Keratinocyte (primary cell): ENCODE measurements around the gene ARMH3. TPM values are rescaled to one million over a fixed set of nuclear protein-coding genes. Genes with fewer than 3 reads are reported as not detected.

Source experiments
- DNase-seq: peaks from one replicate; pipeline ENCODE4 v3.0.0-alpha.2; 2011; ENCODE audit warnings: low read depth, missing footprints, low spot score
- FAIRE-seq: peaks from 2 replicates; lab custom pipeline; 2011; peaks lifted over from hg19 to GRCh38; lab: Jason Lieb, UNC
- H2AFZ ChIP-seq: 2 replicates; pipeline ENCODE4 v1.6.0; 2012; ENCODE audit warnings: low read length, control low read depth, inconsistent platforms; ENCODE audit not compliant: control insufficient read depth
- H3K27ac ChIP-seq: 2 replicates; pipeline ENCODE4 v1.5.1; 2011; ENCODE audit warnings: low read length; ENCODE audit not compliant: control insufficient read depth, insufficient read depth
- H3K27me3 ChIP-seq: 3 replicates; pipeline ENCODE4 v1.6.0; 2011; ENCODE audit warnings: low read length; ENCODE audit not compliant: control insufficient read depth, insufficient read depth; ENCODE audit errors: extremely low read depth
- H3K36me3 ChIP-seq, 2 experiments: 2 replicates in 1 of 2; 3 replicates in 1 of 2; pipeline ENCODE4 v1.5.1; 2011; ENCODE audit warnings: low read length in 2 of 2, mild to moderate bottlenecking in 1 of 2; ENCODE audit not compliant: control insufficient read depth in 2 of 2, insufficient read depth in 2 of 2; ENCODE audit errors: extremely low read depth in 1 of 2
- H3K4me1 ChIP-seq: 3 replicates; pipeline ENCODE4 v1.5.1; 2011; ENCODE audit warnings: low read length; ENCODE audit not compliant: control insufficient read depth, insufficient read depth; ENCODE audit errors: extremely low read depth
- H3K4me2 ChIP-seq: 3 replicates; pipeline ENCODE4 v1.6.0; 2011; ENCODE audit warnings: low read depth, low read length; ENCODE audit not compliant: control insufficient read depth, insufficient read depth; ENCODE audit errors: extremely low read depth
- H3K4me3 ChIP-seq, 3 experiments: fragments of 200-600 bp in 1 of 3; sonication (generic) in 1 of 3; 2 replicates in 2 of 3; 3 replicates in 1 of 3; pipeline ENCODE4 v1.5.1; 2011 to 2016; ENCODE audit warnings: low read length in 3 of 3, mild to moderate bottlenecking in 3 of 3, control low read depth in 2 of 3, inconsistent platforms in 1 of 3, low read depth in 1 of 3, mixed read lengths in 1 of 3, mixed run types in 1 of 3, moderate library complexity in 1 of 3; ENCODE audit not compliant: control insufficient read depth in 2 of 3, insufficient read depth in 2 of 3; ENCODE audit errors: extremely low read depth in 1 of 3
- H3K79me2 ChIP-seq: 2 replicates; pipeline ENCODE4 v1.6.0; 2012; ENCODE audit warnings: low read length; ENCODE audit not compliant: control insufficient read depth, insufficient read depth
- H3K9ac ChIP-seq: 3 replicates; pipeline ENCODE4 v1.6.0; 2011; ENCODE audit warnings: low read length; ENCODE audit not compliant: control insufficient read depth, insufficient read depth; ENCODE audit errors: extremely low read depth
- H3K9me1 ChIP-seq: 3 replicates; pipeline ENCODE4 v1.6.0; 2011; ENCODE audit warnings: low read length; ENCODE audit not compliant: control insufficient read depth, insufficient read depth; ENCODE audit errors: extremely low read depth
- H3K9me3 ChIP-seq: 2 replicates; pipeline ENCODE4 v1.5.1; 2012; ENCODE audit warnings: low read depth, low read length; ENCODE audit not compliant: control insufficient read depth
- H4K20me1 ChIP-seq: 3 replicates; pipeline ENCODE4 v1.6.0; 2011; ENCODE audit warnings: low read length; ENCODE audit not compliant: control insufficient read depth, insufficient read depth; ENCODE audit errors: extremely low read depth
- EZH2 ChIP-seq: IDR thresholded peaks from one replicate; pipeline ENCODE4 v1.6.1; 2012; ENCODE audit warnings: inconsistent platforms, mild to moderate bottlenecking, low read length, moderate library complexity
- dilution Hi-C: fragments of 300-500 bp; cut with MboI; formaldehyde crosslinking; loops from one replicate; pipeline ENCODE4 v1.7.0; 2020; ENCODE audit warnings: low sequenced_read_pairs; ENCODE audit not compliant: extremely low pct_ligation_motif_present
- polyA plus RNA-seq, 5 experiments: library from polyadenylated mRNA; depleted of rRNA in 3 of 5; stranded (reverse) in 3 of 5; stranded (forward) in 1 of 5; unstranded in 1 of 5; fragments of >200 nt; gene quantifications; 1 replicate in 1 of 5; 2 replicates in 3 of 5; 3 replicates in 1 of 5; pipeline versions ENCODE4 v1.2.1 to v1.2.3, GENCODE V29; 2011 to 2012; ENCODE audit warnings: missing spikeins in 2 of 5, low read depth in 1 of 5, low replicate concordance in 1 of 5
- TF ChIP-seq, protein P1 (sequence below), 3 experiments: IDR thresholded peaks in 1 of 3; conservative IDR thresholded peaks in 1 of 3; optimal IDR thresholded peaks in 1 of 3; 2 replicates in 2 of 3; 3 replicates in 1 of 3; pipeline versions ENCODE3 to v1.5.1; 2011; ENCODE audit warnings: low read length in 3 of 3, mild to moderate bottlenecking in 3 of 3, moderate library complexity in 2 of 3, control low read depth in 1 of 3, inconsistent platforms in 1 of 3; ENCODE audit not compliant: insufficient read depth in 2 of 3; ENCODE audit errors: extremely low read depth in 1 of 3

The ARMH3 gene
- polyA plus RNA-seq, 1 donor (not counting 4 experiments of a cell fraction or from before 2014, with no cell fraction given), result 25.3 TPM

GRCh38 chr10:101997803-101998202 lies 58.2 kb downstream of the ARMH3 start:
- H2AFZ ChIP-seq, result no peak overlapping the region
- H3K79me2 ChIP-seq, result no peaks in the 10 kb centered on the region
- no peak overlapping the region for H3K27ac ChIP-seq
- H4K20me1 ChIP-seq, result no peaks in the 10 kb centered on the region
- H3K9me3 ChIP-seq, result no peaks in the 10 kb centered on the region
- no peak overlapping the region for H3K4me2 ChIP-seq
- FAIRE-seq, result no peak
- no peak overlapping the region for H3K4me3 ChIP-seq
- no peak for DNase-seq
- no peak overlapping the region for H3K9ac ChIP-seq
- dilution Hi-C loops, result loop anchor here (25.0 kb wide), 1 partner anchor 111 kb away; no protein-coding TSS in a partner anchor
- H3K4me1 ChIP-seq, result no peaks in the 10 kb centered on the region
- H3K36me3 ChIP-seq, result peaks cover 0 to 12% of the 10 kb centered on the region in 2 experiments
- TF ChIP-seq EZH2, result no peak
- TF ChIP-seq, protein P1, sequence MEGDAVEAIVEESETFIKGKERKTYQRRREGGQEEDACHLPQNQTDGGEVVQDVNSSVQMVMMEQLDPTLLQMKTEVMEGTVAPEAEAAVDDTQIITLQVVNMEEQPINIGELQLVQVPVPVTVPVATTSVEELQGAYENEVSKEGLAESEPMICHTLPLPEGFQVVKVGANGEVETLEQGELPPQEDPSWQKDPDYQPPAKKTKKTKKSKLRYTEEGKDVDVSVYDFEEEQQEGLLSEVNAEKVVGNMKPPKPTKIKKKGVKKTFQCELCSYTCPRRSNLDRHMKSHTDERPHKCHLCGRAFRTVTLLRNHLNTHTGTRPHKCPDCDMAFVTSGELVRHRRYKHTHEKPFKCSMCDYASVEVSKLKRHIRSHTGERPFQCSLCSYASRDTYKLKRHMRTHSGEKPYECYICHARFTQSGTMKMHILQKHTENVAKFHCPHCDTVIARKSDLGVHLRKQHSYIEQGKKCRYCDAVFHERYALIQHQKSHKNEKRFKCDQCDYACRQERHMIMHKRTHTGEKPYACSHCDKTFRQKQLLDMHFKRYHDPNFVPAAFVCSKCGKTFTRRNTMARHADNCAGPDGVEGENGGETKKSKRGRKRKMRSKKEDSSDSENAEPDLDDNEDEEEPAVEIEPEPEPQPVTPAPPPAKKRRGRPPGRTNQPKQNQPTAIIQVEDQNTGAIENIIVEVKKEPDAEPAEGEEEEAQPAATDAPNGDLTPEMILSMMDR (optimal IDR thresholded peaks at IDR 0.05 in 1 of 3, IDR thresholded peaks at IDR 0.05 in 1 of 3, conservative IDR thresholded peaks at IDR 0.05 in 1 of 3; ENCODE audit: extremely low read depth in 1 of 3, insufficient read depth in 2 of 3, low read length in 3 of 3), result no peak
- H3K27me3 ChIP-seq, result no peaks in the 10 kb centered on the region
- no peaks in the 10 kb centered on the region for H3K9me1 ChIP-seq

GRCh38 chr10:101995451-101996063 lies 60.4 kb downstream of the ARMH3 start:
- no peaks in the 10 kb centered on the region for H3K9me3 ChIP-seq
- no peak overlapping the region for H3K27ac ChIP-seq
- no peak overlapping the region for H3K4me2 ChIP-seq
- dilution Hi-C loops, result loop anchor here (25.0 kb wide), 1 partner anchor 108 kb away; no protein-coding TSS in a partner anchor
- no peak for DNase-seq
- no peaks in the 10 kb centered on the region for H3K4me1 ChIP-seq
- H3K27me3 ChIP-seq, result no peaks in the 10 kb centered on the region
- FAIRE-seq, result no peak
- H3K9me1 ChIP-seq, result no peaks in the 10 kb centered on the region
- H3K36me3 ChIP-seq, result peaks cover 7 to 11% of the 10 kb centered on the region in 2 experiments
- TF ChIP-seq EZH2, result no peak
- H3K4me3 ChIP-seq, result no peak overlapping the region
- no peaks in the 10 kb centered on the region for H4K20me1 ChIP-seq
- H2AFZ ChIP-seq, result no peak overlapping the region
- H3K79me2 ChIP-seq, result no peaks in the 10 kb centered on the region
- no peak overlapping the region for H3K9ac ChIP-seq
